Calu3 (cell line): ENCODE results near the gene EXOC3L1. TPM values are rescaled to one million over a fixed set of nuclear protein-coding genes. Genes with fewer than 3 reads are reported as not detected.
A peak's percentile ranks its signal among the peaks of the same experiment; 100 is the strongest.

Experiments
- Bru-seq: library from RNA; stranded (reverse); fragments of 400-500 nt; gene quantifications from one replicate; lab custom pipeline; 2021; lab: Mats Ljungman, UMichigan
- BruChase-seq, 2 experiments: library from RNA; stranded (reverse); fragments of 400-500 nt; gene quantifications; one replicate each; lab custom pipeline; 2021; lab: Mats Ljungman, UMichigan
- BruUV-seq: library from RNA; stranded (reverse); fragments of 400-500 nt; replicated peaks from 2 replicates; lab custom pipeline; 2021; lab: Mats Ljungman, UMichigan
- CTCF ChIA-PET: fragments of 300-600 bp; sonication (Branson Sonifier 250); formaldehyde crosslinking; loops from one replicate; lab custom pipeline; 2022; ENCODE audit warnings: antibody characterized with exemption; lab: Charles Lee
- DNase-seq: peaks from one replicate; pipeline ENCODE4 v3.0.0; 2022
- H3K27ac Mint-ChIP-seq: one replicate; pipeline ENCODE4 v1.8.0; 2022; ENCODE audit warnings: mixed read lengths; ENCODE audit not compliant: unreplicated experiment
- H3K27me3 Mint-ChIP-seq: one replicate; pipeline ENCODE4 v1.8.0; 2022; ENCODE audit warnings: mixed read lengths; ENCODE audit not compliant: unreplicated experiment
- H3K36me3 Mint-ChIP-seq: one replicate; pipeline ENCODE4 v1.8.0; 2022; ENCODE audit warnings: mild to moderate bottlenecking, moderate library complexity, mixed read lengths; ENCODE audit not compliant: insufficient read depth, unreplicated experiment
- H3K4me1 Mint-ChIP-seq: one replicate; pipeline ENCODE4 v1.8.0; 2022; ENCODE audit warnings: mild to moderate bottlenecking, low read depth, mixed read lengths; ENCODE audit not compliant: unreplicated experiment
- H3K4me3 Mint-ChIP-seq: one replicate; pipeline ENCODE4 v1.8.0; 2022; ENCODE audit warnings: mild to moderate bottlenecking, low read depth, moderate library complexity, mixed read lengths; ENCODE audit not compliant: unreplicated experiment
- H3K9me3 Mint-ChIP-seq: one replicate; pipeline ENCODE4 v1.8.0; 2022; ENCODE audit warnings: low read depth, mixed read lengths; ENCODE audit not compliant: unreplicated experiment
- intact Hi-C: fragments of 100-400 bp; cut with micrococcal nuclease; formaldehyde crosslinking; loops from one replicate; pipeline ENCODE4 v1.10.0; 2022; ENCODE audit not compliant: unreplicated experiment
- long read RNA-seq: library from polyadenylated mRNA; stranded (forward); transcript quantifications from one replicate; pipeline ENCODE4 v2.0.0, GENCODE V29; 2022
- total RNA-seq: library from RNA; stranded (reverse); gene quantifications from 2 replicates; pipeline ENCODE4 v1.2.3, GENCODE V29; 2022
- TF ChIP-seq, protein P1 (sequence below): fragments of 200-600 bp; IDR thresholded peaks from one replicate; pipeline ENCODE4 v1.8.0; 2022; ENCODE audit warnings: antibody characterized with exemption; ENCODE audit not compliant: unreplicated experiment

EXOC3L1 gene, protein sequence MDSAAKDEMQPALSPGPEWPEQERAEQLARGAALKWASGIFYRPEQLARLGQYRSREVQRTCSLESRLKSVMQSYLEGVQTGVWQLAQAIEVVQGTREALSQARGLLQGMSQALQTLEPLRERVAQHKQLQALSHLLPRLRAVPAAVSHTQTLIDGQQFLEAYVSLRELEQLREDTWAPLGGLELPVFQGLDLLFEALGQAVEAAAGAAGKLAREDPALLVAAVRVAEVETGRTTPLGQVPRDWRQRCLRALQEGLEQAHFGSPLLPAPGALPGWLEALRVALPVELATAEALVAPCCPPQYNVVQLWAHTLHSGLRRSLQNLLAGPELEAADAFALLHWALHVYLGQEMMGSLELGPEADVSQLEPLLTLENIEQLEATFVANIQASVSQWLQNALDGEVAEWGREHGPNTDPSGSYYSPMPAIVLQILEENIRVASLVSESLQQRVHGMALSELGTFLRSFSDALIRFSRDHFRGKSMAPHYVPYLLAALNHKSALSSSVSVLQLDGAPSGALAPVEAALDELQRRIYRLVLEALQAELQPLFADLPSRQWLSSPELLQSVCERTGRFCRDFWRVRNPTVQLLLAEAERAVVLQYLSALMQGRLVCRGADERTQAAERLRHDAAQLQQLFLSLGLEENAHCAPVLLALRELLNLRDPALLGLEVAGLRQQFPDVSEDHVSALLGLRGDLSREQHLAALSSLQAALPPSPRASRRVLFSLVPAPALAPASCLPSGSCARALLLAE
- total RNA-seq (0.31 and 1.2 TPM in 2 replicates), Bru-seq, nascent RNA (not detected), BruChase-seq, experiment 1, labeled RNA remaining after a 6-hour chase (percentile 14 among the genes with signal in this experiment), BruChase-seq, experiment 2, labeled RNA remaining after a 2-hour chase (percentile 10 among the genes with signal in this experiment)
- long read RNA-seq, partial matches to known transcripts: 1 of 1 reads
- long read RNA-seq, other reads (novel, unspliced or antisense): 0 of 1 reads

DNA sequence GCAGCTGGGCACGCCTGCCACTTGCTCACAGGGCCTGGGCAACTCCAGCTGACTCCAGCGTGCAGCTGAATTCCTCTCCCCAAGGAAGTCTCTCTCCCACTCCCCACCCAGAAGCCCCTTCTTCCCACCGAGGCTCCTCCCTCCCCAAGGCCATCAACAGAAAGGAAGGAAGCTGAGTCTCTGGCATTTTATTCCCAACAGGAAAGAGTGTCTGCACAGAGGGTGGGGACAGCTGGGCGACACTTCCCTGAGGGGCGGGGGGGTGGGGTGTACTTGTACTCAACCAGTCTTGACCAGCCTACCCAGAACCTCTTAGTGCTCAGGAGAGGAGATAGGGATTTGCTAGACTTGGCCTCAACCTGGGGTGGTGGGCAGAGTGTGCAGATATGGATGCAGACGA lies at the start of gene EXOC3L1:
Gene EXOC3L1 (minus strand): TSS at position 96 of the 400 bp plus-strand sequence. CDS start 460 bp downstream, outside the sequence.
- TF ChIP-seq, protein P1, sequence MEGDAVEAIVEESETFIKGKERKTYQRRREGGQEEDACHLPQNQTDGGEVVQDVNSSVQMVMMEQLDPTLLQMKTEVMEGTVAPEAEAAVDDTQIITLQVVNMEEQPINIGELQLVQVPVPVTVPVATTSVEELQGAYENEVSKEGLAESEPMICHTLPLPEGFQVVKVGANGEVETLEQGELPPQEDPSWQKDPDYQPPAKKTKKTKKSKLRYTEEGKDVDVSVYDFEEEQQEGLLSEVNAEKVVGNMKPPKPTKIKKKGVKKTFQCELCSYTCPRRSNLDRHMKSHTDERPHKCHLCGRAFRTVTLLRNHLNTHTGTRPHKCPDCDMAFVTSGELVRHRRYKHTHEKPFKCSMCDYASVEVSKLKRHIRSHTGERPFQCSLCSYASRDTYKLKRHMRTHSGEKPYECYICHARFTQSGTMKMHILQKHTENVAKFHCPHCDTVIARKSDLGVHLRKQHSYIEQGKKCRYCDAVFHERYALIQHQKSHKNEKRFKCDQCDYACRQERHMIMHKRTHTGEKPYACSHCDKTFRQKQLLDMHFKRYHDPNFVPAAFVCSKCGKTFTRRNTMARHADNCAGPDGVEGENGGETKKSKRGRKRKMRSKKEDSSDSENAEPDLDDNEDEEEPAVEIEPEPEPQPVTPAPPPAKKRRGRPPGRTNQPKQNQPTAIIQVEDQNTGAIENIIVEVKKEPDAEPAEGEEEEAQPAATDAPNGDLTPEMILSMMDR: no peak
- Mint-ChIP-seq H3K27ac (no peak within 1 kb of the TSS), H3K9me3 (no peaks in the 10 kb centered on the region), H3K4me3 (no peak within 1 kb of the TSS), H3K4me1 (peaks cover 29% of the 10 kb centered on the region), H3K36me3 (peaks cover 38% of the 10 kb centered on the region), H3K27me3 (peaks cover 8% of the 10 kb centered on the region)
- intact Hi-C loops: no loop called here
- DNase-seq: no peak
- CTCF ChIA-PET: no interaction called here
- no TSS peak for BruUV-seq

DNA sequence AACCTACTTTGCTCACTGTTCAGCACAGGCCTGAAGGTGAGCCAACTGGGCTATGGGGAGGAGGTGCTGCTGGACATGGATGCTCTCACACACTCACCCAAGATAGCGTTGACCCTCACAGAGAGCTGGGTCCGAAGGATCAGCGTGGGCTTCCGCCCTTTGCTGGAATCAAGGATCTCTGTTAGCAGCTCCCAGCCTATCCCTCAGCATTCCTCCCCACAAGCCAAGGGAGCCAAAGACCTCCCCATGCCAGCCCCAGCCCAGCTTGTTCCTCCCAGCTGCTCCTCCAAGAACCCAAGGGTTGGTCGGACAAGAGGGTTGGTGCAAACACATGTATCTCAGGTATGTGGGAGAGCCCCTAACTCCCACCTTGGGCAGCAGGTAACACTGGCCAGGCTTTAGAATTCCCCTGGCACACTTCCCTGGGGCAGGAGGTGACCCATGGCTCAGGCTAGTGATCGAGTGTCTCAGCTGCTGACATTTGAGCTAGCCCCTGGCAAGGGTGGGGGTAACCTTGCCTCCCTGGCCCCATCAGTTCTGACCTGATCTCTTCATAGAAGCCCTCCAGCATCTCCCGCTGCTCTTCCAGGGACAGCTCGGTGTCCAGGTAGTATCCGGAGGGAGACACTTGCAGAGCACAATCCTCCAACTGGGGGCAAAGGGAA lies 49.0 kb upstream of the EXOC3L1 start:
- TF ChIP-seq, protein P1: no peak
- Mint-ChIP-seq H3K27ac (no peak overlapping the region), H3K4me3 (no peak overlapping the region), H3K36me3 (peaks cover 42% of the 10 kb centered on the region), H3K27me3 (no peaks in the 10 kb centered on the region), H3K9me3 (no peaks in the 10 kb centered on the region), H3K4me1 (peaks cover 23% of the 10 kb centered on the region)
- DNase-seq: no peak
- CTCF ChIA-PET: no interaction called here
- BruUV-seq: no TSS peak
- intact Hi-C loops: no loop called here

DNA sequence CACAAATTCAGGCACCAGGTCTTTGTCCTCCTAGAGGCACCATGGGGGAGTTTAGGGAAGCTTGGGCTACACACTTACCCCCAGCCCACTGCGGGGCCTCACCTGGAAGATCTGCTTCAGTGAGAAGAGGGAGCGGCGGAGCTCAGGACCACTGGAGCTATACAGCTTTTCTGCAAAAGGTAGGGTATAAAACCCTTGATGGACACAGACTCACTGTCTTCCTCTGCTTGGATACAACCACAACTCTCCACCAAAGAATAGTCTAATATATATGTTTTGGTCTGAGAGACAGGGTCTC lies 48.3 kb upstream of the EXOC3L1 start:
- H3K36me3 Mint-ChIP-seq: peaks cover 47% of the 10 kb centered on the region
- no peak overlapping the region for H3K27ac Mint-ChIP-seq
- H3K9me3 Mint-ChIP-seq: no peaks in the 10 kb centered on the region
- DNase-seq: no peak
- intact Hi-C loops: no loop called here
- no peaks in the 10 kb centered on the region for H3K27me3 Mint-ChIP-seq
- no peak overlapping the region for H3K4me3 Mint-ChIP-seq
- TF ChIP-seq, protein P1: no peak
- CTCF ChIA-PET: no interaction called here
- no TSS peak for BruUV-seq
- peaks cover 19% of the 10 kb centered on the region for H3K4me1 Mint-ChIP-seq
